Measurements from ENCODE around the gene GSTM3.
"Not testable (repeated sequence)": the region's sequence is repeated elsewhere in the genome, so short reads cannot be mapped to it uniquely, and the experiment has no call there.

The GSTM3 gene

DNA sequence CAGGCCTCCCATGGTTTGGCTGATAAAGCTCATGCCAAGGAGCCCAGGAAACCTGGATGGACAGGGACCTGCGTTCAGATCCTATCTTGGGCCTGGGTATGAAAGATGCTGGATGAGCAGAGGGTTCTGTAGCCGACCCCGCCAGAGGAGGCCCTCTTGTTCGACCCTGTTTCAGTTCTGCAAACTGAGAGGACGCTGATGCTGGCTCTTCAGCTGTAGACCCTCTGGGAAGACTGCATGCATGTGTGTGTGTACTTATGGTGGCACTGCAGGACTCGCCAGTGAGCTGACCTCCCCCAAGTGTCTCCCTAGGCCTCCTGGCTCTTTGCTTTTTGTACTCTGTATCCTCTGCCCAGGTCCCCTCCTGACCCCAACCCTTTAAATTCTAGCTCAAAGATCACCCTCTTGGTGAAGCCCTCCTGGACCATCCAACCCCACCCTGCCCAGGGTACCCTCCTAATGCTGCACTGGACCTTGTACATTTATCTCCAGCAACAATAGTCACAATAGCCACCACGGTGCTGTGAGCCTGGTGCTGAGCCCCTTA, 21.3 kb upstream of the GSTM3 start:
- FAIRE-seq (no peak), DNase-seq (ENCODE audit: low spot score) (no peak)

DNA sequence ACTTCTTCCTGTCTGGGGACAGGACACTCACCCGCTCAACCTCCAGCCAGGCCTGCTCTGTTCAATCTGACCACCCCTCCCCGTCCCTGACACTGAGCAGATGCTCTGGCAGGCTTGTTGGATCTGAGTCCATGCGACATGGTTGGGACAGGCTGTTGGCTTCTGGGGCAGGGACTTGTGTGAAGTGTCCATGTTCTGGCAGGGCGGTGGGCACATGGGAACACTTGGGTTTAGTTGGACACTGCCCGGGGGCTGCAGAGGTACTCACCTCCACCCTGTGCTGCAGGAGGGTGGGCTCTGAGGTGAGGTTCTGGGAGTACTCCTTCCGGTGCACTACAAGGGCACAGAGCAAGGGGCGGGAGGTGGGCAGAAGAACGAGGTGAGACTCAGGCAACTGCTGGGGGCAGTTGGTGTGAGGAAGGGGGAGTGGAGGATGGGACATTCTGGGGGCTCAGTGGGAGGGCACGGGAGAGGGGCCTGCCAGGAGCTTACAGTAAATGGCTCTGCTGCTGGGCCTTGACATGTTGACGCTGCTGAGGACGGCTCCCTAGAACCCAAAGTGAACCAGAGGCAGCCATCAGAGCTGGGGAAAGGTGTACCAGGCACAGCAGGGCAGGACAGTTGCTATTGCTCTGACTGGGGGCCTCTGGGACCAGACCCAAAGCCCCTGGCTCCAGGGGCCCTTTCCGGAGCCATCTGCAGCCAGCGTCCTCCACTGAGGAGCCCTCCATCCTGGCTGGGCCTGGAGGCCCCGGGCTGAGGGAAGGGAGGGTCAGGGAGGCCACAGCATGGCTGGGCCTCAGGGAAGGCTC, 20.6 kb upstream of the GSTM3 start:
- no peak for FAIRE-seq

DNA sequence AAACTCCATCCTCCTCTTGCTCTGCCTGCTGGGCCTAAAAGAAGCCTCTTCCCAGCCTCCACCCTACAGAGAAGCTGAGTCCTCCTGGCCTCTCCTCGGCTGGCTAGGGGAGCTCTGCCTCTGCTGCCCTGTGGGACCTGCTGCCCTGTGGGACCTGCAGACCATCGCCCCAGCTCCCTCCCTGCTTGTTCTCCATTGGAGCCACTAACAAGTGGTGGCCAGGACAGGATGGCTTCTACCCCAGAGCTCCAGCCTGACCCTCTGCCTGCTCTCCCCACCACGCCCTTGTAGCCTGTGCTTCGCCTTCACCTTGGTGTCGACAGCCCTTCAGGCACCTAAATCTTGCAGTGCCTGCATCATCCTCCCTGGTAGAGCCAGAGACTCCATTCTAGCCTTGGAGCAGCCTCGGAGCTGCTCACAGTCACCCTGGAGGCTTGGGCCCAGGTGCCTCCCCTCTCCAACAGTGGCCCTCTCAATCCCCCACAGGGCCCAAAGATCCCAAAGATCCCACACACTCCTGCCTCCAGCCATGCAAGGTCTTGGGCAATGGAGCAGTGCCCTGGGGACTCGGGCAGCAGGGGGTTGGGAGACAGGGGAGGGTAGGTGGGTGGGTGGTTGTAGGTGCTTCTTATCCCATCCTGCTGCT, 19.9 kb upstream of the GSTM3 start:
- DNase-seq (ENCODE audit: low spot score) (no peak), FAIRE-seq (no peak)

More for the DNA sequence above, 20.6 kb upstream of the GSTM3 start:
- DNase-seq (ENCODE audit: low spot score), result no peak

DNA sequence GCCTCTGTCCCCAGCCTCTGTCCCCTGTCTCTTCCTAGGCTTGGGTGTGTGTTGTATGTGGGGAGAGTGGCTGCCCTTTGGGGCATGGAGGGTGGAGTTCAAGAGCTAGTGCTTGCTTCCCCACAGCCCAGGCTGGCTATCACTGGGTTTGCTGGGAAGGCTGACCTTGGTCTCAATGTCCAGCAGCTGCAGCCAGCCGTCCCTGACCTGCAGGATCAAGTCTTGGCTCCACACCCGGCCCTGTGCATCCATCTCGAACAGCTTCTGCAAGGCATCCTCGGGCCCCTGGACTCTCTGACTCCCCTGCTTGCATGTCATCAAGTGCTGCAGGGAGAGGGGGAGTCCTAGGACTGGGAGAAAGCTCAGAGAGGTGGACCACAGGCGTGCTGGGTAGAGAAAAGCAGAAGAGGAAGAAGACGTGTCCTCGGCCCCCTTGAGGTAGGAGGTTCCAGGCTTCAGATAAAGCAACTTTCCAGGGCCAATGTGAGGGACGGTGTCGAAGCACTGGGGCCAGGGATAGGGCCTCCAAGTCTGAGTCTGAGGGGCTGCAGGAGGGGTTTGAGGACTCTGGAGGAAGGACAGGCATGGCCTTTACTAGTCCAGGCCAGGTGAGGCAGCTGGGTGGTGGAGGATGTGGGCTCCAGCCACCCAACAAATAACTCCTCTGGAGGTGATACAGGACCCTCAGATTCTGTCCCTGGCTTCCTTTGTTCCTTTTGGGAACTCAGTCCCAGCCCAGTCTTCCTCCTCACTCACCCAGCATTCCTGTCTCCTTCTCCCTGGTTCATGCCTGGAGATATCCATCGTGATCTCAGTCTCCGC, 18.9 kb upstream of the GSTM3 start:
- FAIRE-seq (no peak), DNase-seq (ENCODE audit: low spot score) (no peak)

DNA sequence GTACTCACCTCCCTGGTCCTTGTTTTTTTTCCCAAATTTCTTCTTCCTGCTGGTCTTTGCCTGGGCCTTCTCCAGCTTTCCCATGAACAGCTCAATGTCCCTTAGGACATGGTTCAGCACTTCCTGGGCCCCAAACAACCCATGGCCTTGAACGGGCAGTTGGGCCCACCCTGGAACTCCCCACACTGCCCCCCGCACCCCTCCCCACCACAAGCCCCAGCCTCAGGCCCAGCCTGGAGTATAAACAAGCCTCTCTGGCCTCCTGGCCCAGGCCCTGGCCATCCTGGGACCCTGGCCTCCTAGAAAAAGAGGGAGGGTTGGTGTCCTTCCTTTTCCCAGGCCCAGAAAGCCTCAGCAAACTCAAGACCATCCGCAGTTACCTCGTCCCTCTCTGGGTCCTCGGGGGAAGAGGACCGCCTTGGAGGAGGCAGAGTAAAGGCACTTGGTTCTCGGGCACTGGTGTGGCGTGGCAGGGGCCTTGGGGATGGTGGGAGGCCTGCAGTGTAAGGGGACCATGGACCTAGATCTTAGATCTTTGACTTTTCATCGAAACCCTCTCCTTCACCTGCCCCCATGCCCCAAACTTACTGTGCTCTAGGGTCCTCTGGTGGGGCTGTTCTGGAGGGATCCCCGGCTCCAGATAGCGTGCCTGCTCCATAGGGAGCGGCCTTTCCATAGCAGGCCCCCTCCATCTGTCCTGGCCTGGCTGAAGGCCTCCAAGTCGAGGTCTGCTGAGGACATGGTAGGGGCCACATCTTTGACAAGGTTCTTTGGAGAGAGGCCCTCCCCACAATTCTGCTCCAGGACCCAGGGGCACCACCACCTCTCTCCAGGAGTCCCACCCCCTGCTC, 17.3 kb upstream of the GSTM3 start:
- no peak for DNase-seq (ENCODE audit: low spot score)
- FAIRE-seq, result no peak

DNA sequence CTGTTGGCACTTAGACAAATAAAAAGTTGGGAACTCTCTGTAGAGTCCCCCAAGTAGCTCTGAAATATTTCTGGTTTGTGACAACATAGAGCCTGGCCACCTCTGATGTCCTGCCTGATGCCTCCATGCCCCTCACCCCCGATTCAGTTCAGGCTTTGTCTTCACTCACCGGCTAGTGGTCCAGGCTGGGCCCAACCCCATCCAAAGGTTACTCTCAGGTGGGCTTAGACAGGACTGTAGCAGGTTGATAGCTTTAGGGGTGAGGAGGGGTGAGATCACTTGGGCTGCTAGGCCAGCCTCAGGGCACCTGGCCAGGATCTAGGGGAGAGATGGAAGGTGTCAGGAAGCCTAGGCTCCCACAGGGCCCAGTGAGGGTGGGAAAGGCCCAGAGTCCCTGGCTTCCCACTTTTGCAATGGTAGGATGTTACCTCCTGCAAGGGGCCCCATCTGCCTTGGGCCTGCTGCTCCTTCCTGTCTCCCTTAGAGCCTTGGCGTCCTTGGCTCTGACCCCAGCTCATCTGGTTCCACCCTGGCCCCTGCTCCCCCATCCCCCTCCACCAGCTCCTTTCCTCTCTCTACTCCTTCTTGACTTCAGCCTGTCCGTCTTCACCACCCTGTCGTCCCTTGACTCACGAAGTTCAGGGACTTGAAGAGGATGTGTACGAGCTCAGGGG, 16.1 kb upstream of the GSTM3 start:
- DNase-seq (ENCODE audit: low spot score), result no peak
- no peak for FAIRE-seq

DNA sequence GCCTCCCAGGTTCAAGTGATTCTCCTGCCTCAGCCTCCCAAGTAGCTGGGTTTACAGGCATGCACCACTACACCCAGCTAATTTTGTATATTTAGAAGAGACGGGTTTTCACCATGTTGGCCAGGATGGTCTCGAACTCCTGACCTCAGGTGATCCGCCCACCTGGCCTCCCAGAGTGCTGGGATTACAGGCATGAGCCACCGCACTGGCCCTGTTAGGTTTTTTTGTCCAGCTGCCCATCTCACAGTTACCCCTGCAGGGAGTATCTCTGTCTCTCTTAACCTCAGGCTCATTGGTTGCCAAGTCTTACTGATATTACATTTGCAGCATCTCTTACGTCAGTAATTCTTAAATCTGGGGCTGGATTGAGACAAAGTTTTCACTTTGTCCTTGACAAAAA, 15.5 kb upstream of the GSTM3 start:
- DNase-seq (ENCODE audit: low spot score); FAIRE-seq: not testable (repeated sequence)

DNA sequence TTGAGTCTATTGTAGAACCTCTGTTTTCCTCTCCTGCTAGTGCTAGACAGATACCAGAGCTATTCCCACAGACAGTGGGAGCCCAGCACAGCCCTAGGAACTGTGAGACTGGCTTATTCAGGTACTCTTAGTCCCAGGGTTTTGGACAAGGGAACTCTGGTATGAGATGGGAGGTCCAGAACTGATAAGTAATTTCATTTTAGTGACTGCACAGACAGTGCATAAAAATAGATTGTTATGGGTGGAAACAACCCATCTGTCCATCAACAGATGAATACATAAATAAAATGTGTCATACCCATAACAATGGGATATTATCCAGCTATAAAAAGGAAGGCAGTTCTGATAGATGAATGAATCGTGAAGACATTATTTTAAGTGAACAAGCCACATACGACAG, 13.9 kb upstream of the GSTM3 start:
- DNase-seq (ENCODE audit: low spot score) (no peak), FAIRE-seq (peak; percentile 58)

DNA sequence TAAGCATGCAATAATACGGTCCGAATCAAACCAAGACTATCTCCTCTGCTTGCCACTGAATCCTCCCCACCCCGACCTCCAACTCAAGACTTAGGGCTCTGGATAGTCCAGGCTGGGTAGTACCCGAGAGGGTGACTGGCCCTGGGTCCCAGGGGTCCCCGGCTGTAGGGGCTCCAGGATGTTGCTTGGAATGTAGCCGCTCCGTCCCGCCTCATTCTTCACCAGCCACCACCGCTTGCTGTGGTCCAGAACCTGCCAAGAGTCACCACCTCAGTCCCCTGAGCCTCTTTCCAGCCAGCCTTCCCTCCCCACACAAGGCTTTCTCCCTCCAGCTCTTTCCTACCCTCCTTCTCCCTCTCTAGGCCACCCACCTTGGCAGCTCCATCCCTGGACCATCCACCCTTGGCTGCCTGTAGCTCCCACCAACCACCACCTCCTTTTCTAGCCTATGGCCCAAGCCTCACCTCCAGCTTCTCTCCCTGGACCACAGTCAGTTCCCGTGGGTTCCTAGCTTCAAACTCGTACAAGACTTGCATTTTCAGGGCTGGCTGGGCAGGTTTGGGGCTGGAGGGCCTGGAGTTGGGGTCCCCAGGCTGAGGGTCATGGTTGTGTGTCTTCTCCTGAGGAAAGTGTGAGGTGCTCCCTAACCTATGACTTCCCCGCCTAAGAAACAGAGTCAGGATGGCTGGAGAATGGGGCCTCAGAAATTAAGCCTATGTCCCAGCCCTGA, 10.9 kb upstream of the GSTM3 start:
- FAIRE-seq (no peak), DNase-seq (ENCODE audit: low spot score) (no peak)

DNA sequence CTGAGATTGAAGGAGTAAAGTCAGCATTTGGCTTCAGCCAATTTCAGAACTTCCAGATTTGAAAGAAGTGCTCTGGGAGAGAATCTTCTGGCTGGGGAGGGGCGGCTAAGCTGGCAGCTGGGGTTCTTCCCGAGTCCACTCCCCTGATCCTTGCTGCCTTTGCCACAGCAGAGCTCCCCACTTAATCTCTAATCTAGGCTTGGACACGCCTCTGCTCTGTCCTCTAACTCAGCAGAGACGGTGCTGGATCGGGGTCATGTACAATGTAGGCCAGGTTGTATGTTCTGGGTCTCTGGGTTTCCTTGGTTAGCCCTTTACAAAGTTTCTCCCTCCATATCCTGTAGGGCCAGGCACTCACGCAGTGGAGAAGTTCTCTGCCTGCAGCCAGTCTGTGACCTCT, 10.1 kb upstream of the GSTM3 start:
- no peak for FAIRE-seq

DNA sequence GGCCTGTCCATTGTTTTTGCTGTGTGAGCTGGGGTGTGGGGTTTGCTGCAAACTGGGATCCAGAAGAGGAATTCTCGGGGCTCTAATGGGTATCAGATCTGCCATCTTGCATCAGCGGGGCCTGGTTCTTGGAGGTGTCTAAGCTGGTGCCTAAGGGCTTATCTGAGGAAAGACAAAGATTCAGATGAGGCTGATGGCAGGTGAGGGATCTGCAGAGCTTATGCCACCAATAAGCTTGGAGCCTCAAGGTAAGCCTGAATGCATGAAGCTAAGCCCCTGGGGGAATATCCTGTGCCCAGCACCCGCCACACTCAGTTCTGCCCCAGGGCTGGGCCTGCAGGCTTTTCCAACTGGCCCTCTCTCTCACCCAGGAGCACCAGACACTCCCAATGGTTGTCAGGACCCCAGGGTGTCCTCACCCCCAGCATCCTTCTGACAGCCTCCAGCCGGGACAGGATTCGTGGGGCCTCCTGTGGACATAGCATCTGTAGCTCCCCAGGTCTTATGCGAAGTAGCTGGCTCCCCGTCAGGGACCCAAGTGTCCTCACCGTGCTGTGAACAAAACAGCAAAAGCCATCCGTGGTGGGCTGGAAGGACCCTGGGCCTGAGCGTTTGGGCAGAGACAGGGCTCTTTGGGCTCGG, 9.5 kb upstream of the GSTM3 start:
- FAIRE-seq (no peak), DNase-seq (ENCODE audit: low spot score) (no peak)

More for the DNA sequence above, 10.1 kb upstream of the GSTM3 start:
- no peak for DNase-seq (ENCODE audit: low spot score)

DNA sequence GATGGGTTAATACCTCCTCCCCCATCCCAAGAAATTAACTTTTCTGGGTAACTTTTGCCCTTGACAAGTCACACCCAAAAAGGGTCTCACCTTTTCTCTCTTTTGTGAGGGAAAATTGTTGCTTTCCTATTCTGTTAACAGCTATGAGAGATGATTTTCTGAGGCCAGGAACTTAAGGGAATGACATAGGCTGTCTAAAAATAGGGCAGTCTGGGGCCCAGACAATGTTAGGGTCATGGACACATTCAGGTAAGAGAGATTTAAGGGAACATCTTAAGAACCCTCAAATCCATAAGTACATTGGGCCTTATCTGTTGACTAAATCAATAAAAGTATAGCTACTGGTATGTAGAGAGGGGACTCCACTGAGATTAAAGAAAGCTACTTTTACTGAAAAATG, 8.4 kb upstream of the GSTM3 start:
- no peak for FAIRE-seq

DNA sequence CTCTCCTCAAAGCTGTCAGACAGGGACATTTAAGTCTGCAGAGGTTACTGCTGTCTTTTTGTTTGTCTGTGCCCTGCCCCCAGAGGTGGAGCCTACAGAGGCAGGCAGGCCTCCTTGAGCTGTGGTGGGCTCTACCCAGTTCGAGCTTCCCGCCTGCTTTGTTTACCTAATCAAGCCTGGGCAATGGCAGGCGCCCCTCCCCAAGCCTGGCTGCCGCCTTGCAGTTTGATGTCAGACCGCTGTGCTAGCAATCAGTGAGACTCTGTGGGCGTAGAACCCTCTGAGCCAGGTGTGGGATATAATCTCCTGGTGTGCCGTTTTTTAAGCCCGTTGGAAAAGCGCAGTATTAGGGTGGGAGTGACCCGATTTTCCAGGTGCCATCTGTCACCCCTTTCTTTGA, 7.5 kb upstream of the GSTM3 start:
- not testable (repeated sequence) for FAIRE-seq; DNase-seq (ENCODE audit: low spot score)

More for the DNA sequence above, 8.4 kb upstream of the GSTM3 start:
- no peak for DNase-seq (ENCODE audit: low spot score)

DNA sequence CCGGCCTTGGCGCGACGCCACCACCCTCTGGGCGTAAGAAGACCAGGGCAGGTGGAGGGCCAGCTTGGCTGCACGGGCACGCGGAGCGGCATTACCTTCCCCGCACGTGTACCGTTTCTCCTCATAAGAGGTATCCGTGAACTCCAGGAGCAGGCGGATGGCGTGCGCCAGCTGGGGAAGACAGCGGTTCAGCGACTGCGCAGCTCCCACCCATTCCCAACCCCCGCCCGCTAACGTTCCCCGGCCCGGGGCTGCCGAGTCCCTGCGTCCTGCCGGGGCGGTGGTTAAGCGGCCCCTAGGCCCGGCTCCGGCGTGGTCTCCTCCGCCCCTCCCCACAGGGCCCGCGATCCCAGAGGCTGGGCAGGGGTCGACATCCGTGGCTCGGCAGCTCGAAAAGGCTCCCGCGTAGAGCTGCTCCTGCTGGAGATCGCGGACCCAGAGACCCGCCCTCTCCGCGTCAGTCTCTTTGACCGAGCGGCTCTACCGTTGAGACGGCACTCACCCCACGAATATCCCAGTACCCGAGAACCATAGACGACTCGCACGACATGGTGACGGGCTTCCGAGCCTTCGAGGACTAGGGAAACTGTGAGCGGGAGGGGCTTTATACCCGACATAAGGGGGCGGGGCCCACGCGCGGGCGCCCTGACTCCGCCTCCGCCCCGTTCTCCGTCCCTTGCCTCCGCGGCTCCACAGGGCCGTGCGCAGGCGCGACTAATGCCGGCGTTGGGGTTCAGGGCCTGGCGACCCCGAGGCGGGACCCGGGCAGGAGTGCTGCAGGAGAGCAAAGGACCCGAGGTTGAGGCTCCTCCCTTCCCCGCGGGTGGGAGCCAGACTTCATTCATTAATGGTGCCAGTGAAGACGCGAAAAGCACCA, 862 bp downstream of the GSTM3 start:
- peak; percentile 92 for DNase-seq (ENCODE audit: low spot score)
- peak; percentile 77 for FAIRE-seq

DNA sequence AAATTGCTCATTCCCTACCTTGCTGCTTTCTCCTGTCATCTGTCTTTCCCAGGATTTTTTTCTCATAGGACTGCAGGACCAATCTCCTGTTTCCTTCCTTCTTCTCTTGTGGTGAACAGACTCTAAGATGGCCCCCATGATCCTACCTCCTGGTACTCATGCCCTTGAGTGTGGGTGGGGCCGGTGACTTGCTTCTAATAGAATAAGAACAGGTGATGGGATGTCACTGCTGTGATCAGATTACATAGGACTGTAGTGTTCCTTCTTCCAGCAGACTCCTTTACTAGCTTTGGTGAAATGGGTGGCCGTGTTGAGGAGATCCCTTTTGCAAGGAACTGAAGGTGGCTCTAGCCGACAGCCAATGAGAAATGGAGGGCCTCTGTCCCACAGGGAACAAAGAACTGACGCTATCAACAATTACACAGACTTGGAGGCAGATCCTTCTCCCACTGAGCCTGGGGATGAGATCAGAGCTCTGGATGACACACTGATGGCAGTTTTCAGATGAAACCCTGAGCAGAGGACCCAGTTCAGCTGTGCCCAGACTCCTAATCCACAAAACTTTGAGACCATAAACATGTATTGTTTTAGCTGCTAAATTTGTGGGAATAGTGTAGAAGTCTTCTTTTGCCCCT, 7.5 kb downstream of the GSTM3 start:
- DNase-seq (ENCODE audit: low spot score), result no peak

DNA sequence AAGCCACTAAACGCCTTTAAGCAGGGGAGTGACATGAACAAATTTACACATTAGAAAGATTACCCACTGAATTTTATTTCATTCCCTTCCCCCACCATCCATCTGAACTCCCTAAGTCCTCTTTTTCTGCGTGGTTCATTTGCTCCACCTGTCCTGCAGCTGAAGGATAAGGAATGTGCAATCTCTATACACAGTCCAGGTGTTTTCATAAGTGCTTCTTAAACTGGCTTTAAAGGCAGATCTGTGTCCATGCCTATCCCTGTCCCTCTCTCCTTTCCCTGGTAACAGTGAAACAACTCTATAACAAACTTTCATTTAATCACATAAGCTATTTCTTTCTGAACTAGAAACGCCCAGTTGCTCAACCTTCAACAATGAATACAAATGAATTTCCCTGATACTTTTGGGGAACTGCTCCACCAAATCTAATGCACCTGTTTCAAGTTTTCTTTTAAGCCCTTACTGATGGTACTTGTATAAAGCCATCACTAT, 8.4 kb downstream of the GSTM3 start:
- FAIRE-seq (no peak), DNase-seq (ENCODE audit: low spot score) (no peak)

More for the DNA sequence above, 7.5 kb downstream of the GSTM3 start:
- no peak for FAIRE-seq

DNA sequence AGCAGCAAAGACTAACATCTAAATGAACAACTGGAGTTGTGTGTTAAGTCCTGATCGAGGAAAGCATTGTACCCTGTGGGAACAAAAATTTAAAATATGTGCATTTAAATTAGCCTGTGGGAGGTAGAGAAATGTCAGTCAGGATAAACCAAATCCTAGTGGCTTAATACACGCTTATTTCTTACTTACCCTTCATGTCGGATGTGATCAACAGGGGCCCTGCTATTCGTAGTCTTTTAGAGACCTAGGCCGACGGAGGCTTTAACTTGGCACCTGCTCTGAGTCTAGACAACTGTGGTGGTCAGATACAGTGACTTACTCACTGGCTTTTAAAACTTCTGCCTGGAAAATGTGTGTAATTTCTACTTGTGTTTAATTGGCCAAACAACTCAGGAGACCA, 10.2 kb downstream of the GSTM3 start:
- no peak for DNase-seq (ENCODE audit: low spot score)
- no peak for FAIRE-seq

Data from urothelium cell line (cell line).